GM18526 (cell line): Measurements from ENCODE around the gene PAQR8.

Source experiments
- POLR2A ChIP-seq: IDR thresholded peaks from 3 replicates; pipeline ENCODE4 v1.6.1; 2011; ENCODE audit not compliant: insufficient read length; ENCODE audit errors: extremely low read depth

PAQR8 gene

GRCh38 chr6:52361945-52362442 lies at the start of gene PAQR8:
Gene PAQR8 (plus strand): TSS chr6:52362151. CDS start chr6:52403214, 41,063 bp downstream.
- peak; percentile 65 for TF ChIP-seq POLR2A

GRCh38 chr6:52312461-52312860 lies 49.5 kb upstream of the PAQR8 start:
- no peak for TF ChIP-seq POLR2A

GRCh38 chr6:52314752-52315151 lies 47.2 kb upstream of the PAQR8 start:
- TF ChIP-seq POLR2A = no peak

GRCh38 chr6:52317211-52317610 lies 44.7 kb upstream of the PAQR8 start:
- TF ChIP-seq POLR2A = no peak

- no peak for TF ChIP-seq POLR2A
These were observed 43.9 kb upstream of the PAQR8 start for GRCh38 chr6:52317841-52318581.

GRCh38 chr6:52324189-52324588 lies 37.8 kb upstream of the PAQR8 start:
- no peak for TF ChIP-seq POLR2A

- no peak for TF ChIP-seq POLR2A
These were observed 36.1 kb upstream of the PAQR8 start for GRCh38 chr6:52325695-52326471.

GRCh38 chr6:52326540-52327364 lies 35.2 kb upstream of the PAQR8 start:
- no peak for TF ChIP-seq POLR2A

GRCh38 chr6:52328303-52328662 lies 33.7 kb upstream of the PAQR8 start:
- no peak for TF ChIP-seq POLR2A

GRCh38 chr6:52328729-52329128 lies 33.2 kb upstream of the PAQR8 start:
- TF ChIP-seq POLR2A = no peak

GRCh38 chr6:52330470-52330869 lies 31.5 kb upstream of the PAQR8 start:
- TF ChIP-seq POLR2A = no peak

GRCh38 chr6:52331793-52332457 lies 30.0 kb upstream of the PAQR8 start:
- no peak for TF ChIP-seq POLR2A

GRCh38 chr6:52333840-52334200 lies 28.1 kb upstream of the PAQR8 start:
- TF ChIP-seq POLR2A = no peak

- no peak for TF ChIP-seq POLR2A
These were observed 26.4 kb upstream of the PAQR8 start for GRCh38 chr6:52335576-52335975.

- TF ChIP-seq POLR2A = no peak
These were observed 24.9 kb upstream of the PAQR8 start for GRCh38 chr6:52336919-52337561.

- TF ChIP-seq POLR2A = no peak
These were observed 24.2 kb upstream of the PAQR8 start for GRCh38 chr6:52337633-52338290.
